Vagina (tissue), 2 donors: ENCODE measurements around the gene TBCA. TPM values are rescaled to one million over a fixed set of nuclear protein-coding genes. Genes with fewer than 3 reads are reported as not detected.
"Not testable (repeated sequence)": the region's sequence is repeated elsewhere in the genome, so short reads cannot be mapped to it uniquely, and the experiment has no call there.

Experiments used
- DNase-seq, 2 donors: peaks; one replicate each; pipeline ENCODE4 v3.0.0-alpha.2; 2017; ENCODE audit errors: extremely low spot score in 2 of 2
- H3K27ac ChIP-seq: fragments of 200-600 bp; sonication (generic); one replicate; pipeline ENCODE4 v1.5.1; 2019
- H3K27me3 ChIP-seq: fragments of 200-600 bp; sonication (generic); one replicate; pipeline ENCODE4 v1.5.1; 2019
- H3K36me3 ChIP-seq, 2 donors: fragments of 200-600 bp; sonication (generic); one replicate each; pipeline ENCODE4 v1.5.1; 2017 to 2019
- H3K4me1 ChIP-seq: fragments of 200-600 bp; sonication (generic); one replicate; pipeline ENCODE4 v1.5.1; 2019
- H3K4me3 ChIP-seq, 2 donors: fragments of 200-600 bp; sonication (generic); 1 replicate in 1 of 2; 2 replicates in 1 of 2; pipeline ENCODE4 v1.5.1; 2016 to 2019
- H3K9me3 ChIP-seq: fragments of 200-600 bp; sonication (generic); one replicate; pipeline ENCODE4 v1.5.1; 2019
- POLR2A ChIP-seq, 2 donors: fragments of 450-650 bp; IDR thresholded peaks; one replicate each; pipeline ENCODE4 v1.6.1; 2017; ENCODE audit warnings: antibody characterized with exemption in 2 of 2, mild to moderate bottlenecking in 2 of 2, moderate library complexity in 2 of 2
- POLR2AphosphoS5 ChIP-seq, 2 donors: sonication (generic); formaldehyde crosslinking; IDR thresholded peaks; one replicate each; pipeline ENCODE4 v1.9.0; 2017; ENCODE audit warnings: antibody characterized with exemption in 2 of 2, mild to moderate bottlenecking in 2 of 2, low read depth in 1 of 2; ENCODE audit not compliant: insufficient read depth in 1 of 2
- intact Hi-C: fragments of 100-400 bp; cut with DNase I; formaldehyde crosslinking; loops from one replicate; pipeline ENCODE4 v1.15.1; 2023
- total RNA-seq: library from RNA; depleted of rRNA; stranded (reverse); fragments of >200 nt; gene quantifications from one replicate; pipeline ENCODE4 v1.2.3, GENCODE V29; 2016
- TF ChIP-seq, protein P1 (sequence below), 3 experiments: fragments of 450-650 bp in 2 of 3; fragments of 200-600 bp in 1 of 3; sonication (generic) in 1 of 3; IDR thresholded peaks; one replicate each; pipeline ENCODE4 v1.5.1; 2017 to 2019; ENCODE audit warnings: antibody characterized with exemption in 3 of 3, mild to moderate bottlenecking in 2 of 3, moderate library complexity in 2 of 3

Gene TBCA
- total RNA-seq, 1 donor from 2014 or later = 142 TPM

DNA sequence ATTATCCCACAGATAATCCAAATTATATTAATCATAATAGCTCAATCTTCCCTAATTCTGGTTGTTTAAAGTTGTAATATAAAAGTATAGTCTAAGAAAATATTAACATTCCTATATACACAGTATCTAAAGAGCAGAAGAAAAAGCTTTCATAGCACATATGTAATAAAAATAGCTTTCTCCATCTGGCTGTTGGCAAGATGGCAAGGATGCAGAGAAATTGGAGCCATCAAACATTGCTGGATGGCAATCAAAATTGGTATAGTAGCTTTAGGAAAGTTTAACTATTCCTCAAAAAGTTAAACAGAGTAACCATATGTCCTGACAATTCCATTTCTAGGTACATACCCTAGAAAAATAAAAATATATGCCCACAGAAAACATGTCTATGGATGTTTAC is 66.8 kb downstream of the TBCA start:
- Histone ChIP-seq H3K27me3 (no peaks in the 10 kb centered on the region), H3K36me3 (peaks cover 0 to 36% of the 10 kb centered on the region in 2 donors), H3K4me1 (peaks cover 5% of the 10 kb centered on the region), H3K27ac (no peak overlapping the region), H3K4me3 (no peak overlapping the region), H3K9me3 (no peaks in the 10 kb centered on the region)
- intact Hi-C loops = no loop called here
- TF ChIP-seq POLR2A (IDR thresholded peaks at IDR 0.05) (no peak), POLR2AphosphoS5 (IDR thresholded peaks at IDR 0.05; ENCODE audit: insufficient read depth in 1 of 2, low read depth in 1 of 2) (no peak)
- TF ChIP-seq, protein P1, sequence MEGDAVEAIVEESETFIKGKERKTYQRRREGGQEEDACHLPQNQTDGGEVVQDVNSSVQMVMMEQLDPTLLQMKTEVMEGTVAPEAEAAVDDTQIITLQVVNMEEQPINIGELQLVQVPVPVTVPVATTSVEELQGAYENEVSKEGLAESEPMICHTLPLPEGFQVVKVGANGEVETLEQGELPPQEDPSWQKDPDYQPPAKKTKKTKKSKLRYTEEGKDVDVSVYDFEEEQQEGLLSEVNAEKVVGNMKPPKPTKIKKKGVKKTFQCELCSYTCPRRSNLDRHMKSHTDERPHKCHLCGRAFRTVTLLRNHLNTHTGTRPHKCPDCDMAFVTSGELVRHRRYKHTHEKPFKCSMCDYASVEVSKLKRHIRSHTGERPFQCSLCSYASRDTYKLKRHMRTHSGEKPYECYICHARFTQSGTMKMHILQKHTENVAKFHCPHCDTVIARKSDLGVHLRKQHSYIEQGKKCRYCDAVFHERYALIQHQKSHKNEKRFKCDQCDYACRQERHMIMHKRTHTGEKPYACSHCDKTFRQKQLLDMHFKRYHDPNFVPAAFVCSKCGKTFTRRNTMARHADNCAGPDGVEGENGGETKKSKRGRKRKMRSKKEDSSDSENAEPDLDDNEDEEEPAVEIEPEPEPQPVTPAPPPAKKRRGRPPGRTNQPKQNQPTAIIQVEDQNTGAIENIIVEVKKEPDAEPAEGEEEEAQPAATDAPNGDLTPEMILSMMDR (IDR thresholded peaks at IDR 0.05) = no peak
- no peak for DNase-seq

DNA sequence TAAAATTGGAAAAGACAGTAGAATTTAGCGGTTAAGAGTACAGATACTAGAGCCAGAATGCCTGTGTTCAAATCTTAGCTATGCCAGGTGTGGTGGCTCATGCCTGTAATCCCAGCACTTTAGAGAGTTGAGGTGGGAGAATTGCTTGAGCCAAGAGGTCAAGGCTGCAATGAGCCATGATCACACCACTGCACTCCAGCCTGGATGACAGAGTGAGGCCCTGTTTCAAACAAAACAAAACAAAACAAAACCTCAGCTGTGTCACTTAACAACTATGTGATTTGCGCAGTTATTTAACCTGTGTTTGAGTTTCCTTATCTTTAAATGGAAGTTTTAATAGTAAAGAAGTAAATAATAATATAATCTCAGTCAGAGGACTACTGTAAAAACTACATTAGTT is 68.3 kb downstream of the TBCA start:
- DNase-seq = no peak
- Histone ChIP-seq H3K27ac (no peak overlapping the region), H3K36me3 (peaks cover 0 to 52% of the 10 kb centered on the region in 2 donors), H3K4me3 (no peak overlapping the region), H3K27me3 (no peaks in the 10 kb centered on the region), H3K4me1 (peaks cover 5% of the 10 kb centered on the region), H3K9me3 (no peaks in the 10 kb centered on the region)
- TF ChIP-seq POLR2AphosphoS5 (IDR thresholded peaks at IDR 0.05; ENCODE audit: insufficient read depth in 1 of 2, low read depth in 1 of 2) = no peak
- TF ChIP-seq, protein P1 (IDR thresholded peaks at IDR 0.05) = no peak
- no peak for TF ChIP-seq POLR2A (IDR thresholded peaks at IDR 0.05)
- intact Hi-C loops = no loop called here

DNA sequence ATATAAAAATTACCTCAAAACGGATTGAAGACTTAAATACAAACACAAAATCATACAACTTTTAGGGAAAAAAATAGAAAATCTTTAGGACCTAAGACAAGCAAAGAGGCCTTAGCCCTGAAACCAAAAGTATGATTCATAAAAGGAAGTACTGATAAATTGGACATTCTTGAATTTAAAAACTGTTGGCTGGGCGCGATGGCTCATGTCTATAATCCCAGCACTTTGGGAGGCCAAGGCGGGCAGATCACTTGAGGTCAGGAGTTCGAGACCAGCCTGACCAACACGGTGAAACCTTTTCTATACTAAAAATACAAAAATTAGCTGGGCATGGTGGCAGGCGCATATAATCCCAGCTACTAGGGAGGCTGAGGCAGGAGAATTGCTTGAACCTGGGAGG is 76.6 kb downstream of the TBCA start:
- H3K27me3 ChIP-seq, intact Hi-C loops: not testable (repeated sequence)
- peaks cover 0 to 25% of the 10 kb centered on the region in 2 donors for H3K36me3 ChIP-seq

DNA sequence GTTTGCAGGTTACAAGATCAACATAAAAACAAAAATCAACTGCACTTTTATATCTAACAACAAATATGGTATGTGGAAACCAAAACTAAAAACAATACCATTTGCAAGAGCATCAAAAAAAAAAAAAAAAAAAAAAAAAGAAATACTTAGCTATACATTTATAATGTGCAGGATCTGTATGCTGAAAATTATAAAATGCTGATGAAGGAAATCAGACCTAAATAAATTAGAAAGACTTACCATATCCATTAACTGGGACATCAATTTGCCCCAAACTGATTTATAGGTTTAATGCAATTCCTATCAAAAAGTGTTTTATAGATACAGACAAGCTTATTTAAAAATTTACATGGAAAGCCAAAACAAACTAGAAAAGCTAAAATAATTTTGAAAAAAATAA is 77.2 kb downstream of the TBCA start:
- H3K9me3 ChIP-seq = no peaks in the 10 kb centered on the region
- H3K4me3 ChIP-seq = no peak overlapping the region
- H3K27ac ChIP-seq = no peak overlapping the region
- H3K27me3 ChIP-seq = no peaks in the 10 kb centered on the region
- DNase-seq = no peak
- H3K4me1 ChIP-seq = no peaks in the 10 kb centered on the region
- H3K36me3 ChIP-seq = peaks cover 0 to 19% of the 10 kb centered on the region in 2 donors
- intact Hi-C loops = no loop called here
- TF ChIP-seq POLR2A (IDR thresholded peaks at IDR 0.05) (no peak), POLR2AphosphoS5 (IDR thresholded peaks at IDR 0.05; ENCODE audit: insufficient read depth in 1 of 2, low read depth in 1 of 2) (no peak)
- TF ChIP-seq, protein P1 (IDR thresholded peaks at IDR 0.05) = no peak

More for the DNA sequence above, 76.6 kb downstream of the TBCA start:
- H3K4me1 ChIP-seq, H3K9me3 ChIP-seq, H3K4me3 ChIP-seq, H3K27ac ChIP-seq, DNase-seq: not testable (repeated sequence)

DNA sequence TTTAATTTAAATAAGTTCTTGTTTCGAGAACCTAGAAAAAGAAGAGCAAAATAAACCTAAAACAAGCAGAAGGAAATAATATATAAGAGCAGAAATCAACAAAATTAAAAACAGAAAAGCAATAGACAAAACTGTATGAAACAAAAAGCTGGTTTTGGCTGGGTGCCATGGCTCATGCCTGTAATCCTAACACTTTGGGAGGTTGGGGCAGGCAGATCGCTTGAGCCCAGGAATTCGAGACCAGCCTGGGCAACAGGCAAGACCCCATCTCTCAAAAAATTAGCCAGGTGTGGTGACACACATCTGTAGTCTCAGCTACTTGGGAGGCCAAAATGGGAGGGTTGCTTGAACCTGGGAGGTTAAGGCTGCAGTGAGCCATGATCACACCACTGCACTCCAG is 78.4 kb downstream of the TBCA start:
- Histone ChIP-seq H3K4me1 (no peaks in the 10 kb centered on the region), H3K27me3 (no peaks in the 10 kb centered on the region), H3K36me3 (peaks cover 0 to 12% of the 10 kb centered on the region in 2 donors), H3K9me3 (no peaks in the 10 kb centered on the region), H3K4me3 (no peak overlapping the region), H3K27ac (no peak overlapping the region)
- TF ChIP-seq, protein P1 (IDR thresholded peaks at IDR 0.05) = no peak
- TF ChIP-seq POLR2A (IDR thresholded peaks at IDR 0.05) = no peak
- no peak for TF ChIP-seq POLR2AphosphoS5 (IDR thresholded peaks at IDR 0.05; ENCODE audit: insufficient read depth in 1 of 2, low read depth in 1 of 2)
- DNase-seq = no peak
- intact Hi-C loops = no loop called here

DNA sequence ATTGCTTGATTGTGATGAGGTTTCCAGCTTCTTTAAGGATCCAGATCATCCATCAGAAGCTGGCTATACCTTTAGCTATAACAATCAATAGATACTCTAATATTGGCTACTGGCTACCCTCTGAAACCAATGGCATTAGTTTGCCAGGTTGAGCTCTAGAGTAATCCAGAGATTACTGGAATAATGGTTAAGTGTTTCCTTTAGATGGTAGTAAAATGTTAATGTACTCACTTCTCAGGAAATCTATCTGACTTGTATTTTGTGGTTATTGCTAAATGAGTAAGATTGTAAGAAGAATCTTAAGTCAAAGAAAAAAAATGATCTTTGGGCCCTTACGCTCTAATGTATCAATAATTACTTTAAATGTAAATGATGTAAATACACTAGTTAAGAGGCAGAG is 80.0 kb downstream of the TBCA start:
- no peaks in the 10 kb centered on the region for H3K27me3 ChIP-seq
- intact Hi-C loops = no loop called here
- no peaks in the 10 kb centered on the region for H3K9me3 ChIP-seq
- H3K36me3 ChIP-seq = peaks cover 0 to 5% of the 10 kb centered on the region in 2 donors
- TF ChIP-seq, protein P1 (IDR thresholded peaks at IDR 0.05) = no peak
- TF ChIP-seq POLR2A (IDR thresholded peaks at IDR 0.05) (no peak), POLR2AphosphoS5 (IDR thresholded peaks at IDR 0.05; ENCODE audit: insufficient read depth in 1 of 2, low read depth in 1 of 2) (no peak)
- DNase-seq = no peak
- H3K4me3 ChIP-seq = no peak overlapping the region
- no peak overlapping the region for H3K27ac ChIP-seq
- H3K4me1 ChIP-seq = no peaks in the 10 kb centered on the region
